Activated naive CD8-positive, alpha-beta T cell treated with anti-CD3 and anti-CD28 coated beads, Interleukin-2, amount 10 ng/mL, durations not matched to agents 7 days and 5 days (primary cell): ENCODE results near the gene MELTF. TPM values are rescaled to one million over a fixed set of nuclear protein-coding genes. Genes with fewer than 3 reads are reported as not detected.
"Not testable (repeated sequence)": the region's sequence is repeated elsewhere in the genome, so short reads cannot be mapped to it uniquely, and the experiment has no call there.

ENCODE experiments used
- ATAC-seq: fragments of 150-1000 bp; cut with Tn5 transposase; one replicate; pipeline ENCODE4 v1.10.0; 2021; ENCODE audit warnings: low read depth, moderate library complexity
- POLR2A ChIA-PET: fragments of 350-600 bp; sonication (Branson Sonifier 250); formaldehyde crosslinking; loops from one replicate; lab custom pipeline; 2021; ENCODE audit warnings: antibody characterized with exemption; lab: Charles Lee
- DNase-seq: peaks from one replicate; pipeline ENCODE4 v3.0.0; 2021
- H3K27ac Mint-ChIP-seq: one replicate; pipeline ENCODE4 v1.8.0; 2022; ENCODE audit warnings: mild to moderate bottlenecking, mixed read lengths
- H3K27me3 Mint-ChIP-seq: one replicate; pipeline ENCODE4 v1.8.0; 2022; ENCODE audit warnings: mild to moderate bottlenecking, moderate library complexity, mixed read lengths
- H3K36me3 Mint-ChIP-seq: one replicate; pipeline ENCODE4 v1.8.0; 2021; ENCODE audit warnings: mild to moderate bottlenecking, mixed read lengths
- H3K4me1 Mint-ChIP-seq: one replicate; pipeline ENCODE4 v1.8.0; 2021; ENCODE audit warnings: mixed read lengths
- H3K4me3 Mint-ChIP-seq: one replicate; pipeline ENCODE4 v1.8.0; 2022; ENCODE audit warnings: mild to moderate bottlenecking, moderate library complexity, mixed read lengths
- H3K9me3 Mint-ChIP-seq: one replicate; pipeline ENCODE4 v1.8.0; 2021; ENCODE audit warnings: mixed read lengths
- total RNA-seq, 2 experiments: library from RNA; stranded (reverse); gene quantifications; one replicate each; pipeline ENCODE4 v1.2.3, GENCODE V29; 2021

MELTF gene
- 1 to 10 TPM; 5.4 to 5.6 TPM for total RNA-seq

GRCh38 chr3:197029511-197030167 is at the start of gene MELTF:
MELTF (minus strand) TSS chr3:197029817; CDS start chr3:197029702, 115 bp downstream.
- Mint-ChIP-seq H3K27me3 (peaks cover 2% of the 10 kb centered on the region), H3K4me3 (peak within 1 kb of the TSS; percentile 77), H3K27ac (no peak within 1 kb of the TSS), H3K4me1 (peaks cover 2% of the 10 kb centered on the region), H3K9me3 (no peaks in the 10 kb centered on the region), H3K36me3 (no peaks in the 10 kb centered on the region)
- ATAC-seq: peak; percentile 91
- POLR2A ChIA-PET: interaction anchor here (0.9 kb wide), 1 partner anchor 290 kb away, joined by 4 read pairs; the partner anchor contains the start of gene PAK2
- DNase-seq: peak; percentile 92

- Mint-ChIP-seq H3K27ac (no peak overlapping the region), H3K36me3 (peaks cover 15% of the 10 kb centered on the region), H3K27me3 (no peaks in the 10 kb centered on the region), H3K4me3 (no peak overlapping the region), H3K9me3 (no peaks in the 10 kb centered on the region), H3K4me1 (no peaks in the 10 kb centered on the region)
- POLR2A ChIA-PET: no interaction called here
- no peak for DNase-seq
- no peak for ATAC-seq
Measured at GRCh38 chr3:197076415-197076814, 46.8 kb upstream of the MELTF start.

- H3K27ac Mint-ChIP-seq: no peak overlapping the region
- DNase-seq (no peak), ATAC-seq (no peak)
- H3K36me3 Mint-ChIP-seq: peaks cover 9% of the 10 kb centered on the region
- no peak overlapping the region for H3K4me3 Mint-ChIP-seq
- H3K4me1 Mint-ChIP-seq: no peaks in the 10 kb centered on the region
- no peaks in the 10 kb centered on the region for H3K9me3 Mint-ChIP-seq
- no peaks in the 10 kb centered on the region for H3K27me3 Mint-ChIP-seq
- POLR2A ChIA-PET: no interaction called here
Measured at GRCh38 chr3:197068077-197068476, 38.5 kb upstream of the MELTF start.

- no peaks in the 10 kb centered on the region for H3K9me3 Mint-ChIP-seq
Measured at GRCh38 chr3:197064771-197065170, 35.2 kb upstream of the MELTF start.

GRCh38 chr3:197062446-197062845 is 32.8 kb upstream of the MELTF start:
- peaks cover 26% of the 10 kb centered on the region for H3K36me3 Mint-ChIP-seq
- no peaks in the 10 kb centered on the region for H3K27me3 Mint-ChIP-seq
- no peak overlapping the region for H3K27ac Mint-ChIP-seq
- no peaks in the 10 kb centered on the region for H3K4me1 Mint-ChIP-seq
- H3K4me3 Mint-ChIP-seq: no peak overlapping the region
- POLR2A ChIA-PET: no interaction called here
- H3K9me3 Mint-ChIP-seq: no peaks in the 10 kb centered on the region
- ATAC-seq (no peak), DNase-seq (no peak)

More at GRCh38 chr3:197064771-197065170, 35.2 kb upstream of the MELTF start:
- H3K36me3 Mint-ChIP-seq: peaks cover 15% of the 10 kb centered on the region
- no peak for ATAC-seq
- no peaks in the 10 kb centered on the region for H3K27me3 Mint-ChIP-seq
- no peak for DNase-seq
- no peak overlapping the region for H3K4me3 Mint-ChIP-seq
- no peaks in the 10 kb centered on the region for H3K4me1 Mint-ChIP-seq
- no peak overlapping the region for H3K27ac Mint-ChIP-seq
- POLR2A ChIA-PET: no interaction called here

GRCh38 chr3:197051637-197052036 is 22.0 kb upstream of the MELTF start:
- H3K9me3 Mint-ChIP-seq, H3K4me1 Mint-ChIP-seq, ATAC-seq, DNase-seq, H3K4me3 Mint-ChIP-seq, H3K27me3 Mint-ChIP-seq, H3K27ac Mint-ChIP-seq, POLR2A ChIA-PET: not testable (repeated sequence)
- H3K36me3 Mint-ChIP-seq: peaks cover 13% of the 10 kb centered on the region

- no peak for ATAC-seq
- POLR2A ChIA-PET: no interaction called here
- Mint-ChIP-seq H3K4me1 (no peaks in the 10 kb centered on the region), H3K36me3 (peaks cover 14% of the 10 kb centered on the region), H3K27ac (no peak overlapping the region), H3K9me3 (no peaks in the 10 kb centered on the region), H3K4me3 (no peak overlapping the region), H3K27me3 (no peaks in the 10 kb centered on the region)
- no peak for DNase-seq
Measured at GRCh38 chr3:197050511-197050910, 20.9 kb upstream of the MELTF start.

GRCh38 chr3:197042539-197042938 is 12.9 kb upstream of the MELTF start:
- Mint-ChIP-seq H3K9me3 (no peaks in the 10 kb centered on the region), H3K27ac (no peak overlapping the region), H3K4me3 (no peak overlapping the region), H3K27me3 (no peaks in the 10 kb centered on the region), H3K4me1 (no peaks in the 10 kb centered on the region), H3K36me3 (peaks cover 3% of the 10 kb centered on the region)
- ATAC-seq: no peak
- DNase-seq: no peak
- POLR2A ChIA-PET: no interaction called here

GRCh38 chr3:197041875-197042488 is 12.4 kb upstream of the MELTF start:
- Mint-ChIP-seq H3K36me3 (peaks cover 3% of the 10 kb centered on the region), H3K27me3 (peaks cover 2% of the 10 kb centered on the region), H3K9me3 (no peaks in the 10 kb centered on the region), H3K27ac (no peak overlapping the region), H3K4me1 (no peaks in the 10 kb centered on the region), H3K4me3 (no peak overlapping the region)
- ATAC-seq: no peak
- POLR2A ChIA-PET: no interaction called here
- DNase-seq: no peak

GRCh38 chr3:197040658-197041057 is 11.0 kb upstream of the MELTF start:
- H3K36me3 Mint-ChIP-seq: no peaks in the 10 kb centered on the region
- POLR2A ChIA-PET: no interaction called here
- H3K27me3 Mint-ChIP-seq: peaks cover 5% of the 10 kb centered on the region
- H3K27ac Mint-ChIP-seq: no peak overlapping the region
- no peaks in the 10 kb centered on the region for H3K4me1 Mint-ChIP-seq
- ATAC-seq (no peak), DNase-seq (no peak)
- no peaks in the 10 kb centered on the region for H3K9me3 Mint-ChIP-seq
- H3K4me3 Mint-ChIP-seq: no peak overlapping the region

GRCh38 chr3:197038679-197039462 is 9.3 kb upstream of the MELTF start:
- H3K27ac Mint-ChIP-seq: no peak overlapping the region
- H3K4me3 Mint-ChIP-seq: no peak overlapping the region
- peaks cover 13% of the 10 kb centered on the region for H3K27me3 Mint-ChIP-seq
- H3K36me3 Mint-ChIP-seq: peaks cover 2% of the 10 kb centered on the region
- POLR2A ChIA-PET: no interaction called here
- H3K4me1 Mint-ChIP-seq: peaks cover 3% of the 10 kb centered on the region
- DNase-seq (no peak), ATAC-seq (no peak)
- H3K9me3 Mint-ChIP-seq: peaks cover 3% of the 10 kb centered on the region

- H3K36me3 Mint-ChIP-seq: peaks cover 2% of the 10 kb centered on the region
- ATAC-seq: no peak
- POLR2A ChIA-PET: no interaction called here
- no peak for DNase-seq
- H3K9me3 Mint-ChIP-seq: peaks cover 3% of the 10 kb centered on the region
- H3K4me3 Mint-ChIP-seq: no peak overlapping the region
- H3K27ac Mint-ChIP-seq: no peak overlapping the region
- H3K27me3 Mint-ChIP-seq: peaks cover 16% of the 10 kb centered on the region
- H3K4me1 Mint-ChIP-seq: peaks cover 3% of the 10 kb centered on the region
Measured at GRCh38 chr3:197035577-197035976, 6.0 kb upstream of the MELTF start.

GRCh38 chr3:197034778-197035177 is 5.2 kb upstream of the MELTF start:
- H3K27ac Mint-ChIP-seq, POLR2A ChIA-PET, H3K36me3 Mint-ChIP-seq, H3K4me1 Mint-ChIP-seq, ATAC-seq, H3K9me3 Mint-ChIP-seq, H3K4me3 Mint-ChIP-seq, DNase-seq: not testable (repeated sequence)
- peaks cover 16% of the 10 kb centered on the region for H3K27me3 Mint-ChIP-seq
